NT2/D1 (cell line): ENCODE results near the gene MLXIP.

Source experiments
- DNase-seq: peaks from one replicate; pipeline ENCODE4 v3.0.0-alpha.2; 2011; ENCODE audit warnings: low read depth, low spot score
- H3K27me3 ChIP-seq: 2 replicates; pipeline ENCODE4 v1.6.0; 2011; ENCODE audit warnings: mild to moderate bottlenecking; ENCODE audit not compliant: insufficient read length, insufficient read depth
- H3K36me3 ChIP-seq: 2 replicates; pipeline ENCODE4 v1.6.1; 2011; ENCODE audit warnings: mild to moderate bottlenecking, low read length, mixed read lengths; ENCODE audit not compliant: insufficient read depth, insufficient read length
- H3K4me1 ChIP-seq: 2 replicates; pipeline ENCODE4 v1.5.1; 2011; ENCODE audit not compliant: insufficient read depth, insufficient read length
- H3K4me3 ChIP-seq: 2 replicates; pipeline ENCODE4 v1.5.1; 2011; ENCODE audit warnings: low read depth; ENCODE audit not compliant: insufficient read length
- H3K9ac ChIP-seq: 2 replicates; pipeline ENCODE4 v1.6.0; 2011; ENCODE audit warnings: low read depth; ENCODE audit not compliant: insufficient read length
- H3K9me3 ChIP-seq: 2 replicates; pipeline ENCODE4 v1.5.1; 2011; ENCODE audit warnings: mild to moderate bottlenecking, low read length; ENCODE audit not compliant: insufficient read depth
- SUZ12 ChIP-seq: IDR thresholded peaks from 2 replicates; pipeline ENCODE4 v1.6.1; 2011; ENCODE audit not compliant: insufficient read length, insufficient read depth; ENCODE audit errors: extremely low read depth
- YY1 ChIP-seq: IDR thresholded peaks from 2 replicates; pipeline ENCODE4 v1.6.1; 2011; ENCODE audit not compliant: insufficient read length, insufficient read depth
- ZNF274 ChIP-seq: IDR thresholded peaks from 2 replicates; pipeline ENCODE4 v1.6.1; 2011; ENCODE audit warnings: mild to moderate bottlenecking, low read depth, low read length

The MLXIP gene

DNA sequence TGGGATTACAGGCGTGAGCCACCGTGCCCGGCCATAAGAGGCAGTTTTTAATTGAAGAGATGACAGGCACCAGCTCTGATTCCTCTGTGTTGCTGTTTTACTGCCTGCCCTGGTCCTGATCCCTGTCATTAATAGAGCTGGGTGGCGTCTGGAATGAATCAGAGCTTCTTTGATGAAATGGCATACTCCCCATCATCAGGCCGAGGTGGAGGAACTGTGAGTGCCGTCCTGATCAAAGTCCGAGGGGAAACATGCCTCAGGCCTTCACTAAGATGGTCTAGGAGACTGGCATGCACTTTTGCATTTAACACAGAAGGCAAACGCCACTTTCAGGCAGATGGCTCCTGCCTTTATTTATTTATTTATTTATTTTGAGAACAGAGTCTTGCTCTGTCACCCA is 61.4 kb downstream of the MLXIP start:
- Histone ChIP-seq H3K9me3 (peaks cover 58% of the 10 kb centered on the region), H3K36me3 (peaks cover 89% of the 10 kb centered on the region), H3K27me3 (no peaks in the 10 kb centered on the region), H3K9ac (no peak overlapping the region), H3K4me1 (peaks cover 7% of the 10 kb centered on the region), H3K4me3 (no peak overlapping the region)
- no peak for TF ChIP-seq SUZ12
- DNase-seq: no peak

DNA sequence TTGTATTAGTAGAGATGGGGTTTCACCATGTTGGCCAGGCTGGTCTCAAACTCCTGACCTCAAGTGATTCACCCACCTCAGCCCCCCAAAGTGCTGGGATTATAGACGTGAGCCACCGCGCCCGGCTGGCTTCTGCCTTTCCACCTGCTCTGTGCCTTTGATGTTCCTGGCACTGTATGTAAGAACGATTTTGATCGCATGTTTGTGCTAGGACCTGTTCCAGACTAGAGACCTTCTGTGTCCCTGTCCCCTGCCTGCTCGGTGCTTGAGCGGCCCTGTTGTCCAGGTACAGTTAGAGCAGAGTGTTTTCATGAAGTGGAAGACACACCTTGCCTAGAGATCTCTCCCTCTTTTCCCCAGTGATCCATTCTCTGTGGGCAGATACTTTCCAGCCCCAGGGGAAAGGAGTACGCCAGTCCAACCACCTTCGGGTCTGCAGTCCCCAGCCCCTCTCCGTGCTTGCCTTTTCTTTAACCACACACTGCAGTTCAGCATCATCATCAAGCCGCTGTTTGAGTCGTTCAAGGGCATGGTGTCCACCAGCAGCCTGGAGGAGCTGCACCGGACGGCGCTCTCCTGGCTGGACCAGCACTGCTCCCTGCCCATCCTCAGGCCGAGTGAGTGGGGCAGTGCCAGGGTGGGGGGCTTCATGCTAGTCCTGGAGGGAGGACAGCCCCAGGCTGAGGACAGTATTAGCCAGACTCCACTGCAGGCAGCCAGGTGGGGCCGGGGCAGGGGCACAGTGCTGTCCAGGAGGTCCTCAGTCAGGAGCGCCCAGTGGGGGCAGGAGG is 62.1 kb downstream of the MLXIP start:
- H3K9me3 ChIP-seq: peaks cover 65% of the 10 kb centered on the region
- H3K36me3 ChIP-seq: peaks cover 86% of the 10 kb centered on the region
- no peaks in the 10 kb centered on the region for H3K27me3 ChIP-seq
- H3K4me1 ChIP-seq: peaks cover 7% of the 10 kb centered on the region
- no peak for TF ChIP-seq SUZ12
- TF ChIP-seq ZNF274: no peak
- TF ChIP-seq YY1: no peak
- no peak for DNase-seq
- H3K4me3 ChIP-seq: no peak overlapping the region
- no peak overlapping the region for H3K9ac ChIP-seq

DNA sequence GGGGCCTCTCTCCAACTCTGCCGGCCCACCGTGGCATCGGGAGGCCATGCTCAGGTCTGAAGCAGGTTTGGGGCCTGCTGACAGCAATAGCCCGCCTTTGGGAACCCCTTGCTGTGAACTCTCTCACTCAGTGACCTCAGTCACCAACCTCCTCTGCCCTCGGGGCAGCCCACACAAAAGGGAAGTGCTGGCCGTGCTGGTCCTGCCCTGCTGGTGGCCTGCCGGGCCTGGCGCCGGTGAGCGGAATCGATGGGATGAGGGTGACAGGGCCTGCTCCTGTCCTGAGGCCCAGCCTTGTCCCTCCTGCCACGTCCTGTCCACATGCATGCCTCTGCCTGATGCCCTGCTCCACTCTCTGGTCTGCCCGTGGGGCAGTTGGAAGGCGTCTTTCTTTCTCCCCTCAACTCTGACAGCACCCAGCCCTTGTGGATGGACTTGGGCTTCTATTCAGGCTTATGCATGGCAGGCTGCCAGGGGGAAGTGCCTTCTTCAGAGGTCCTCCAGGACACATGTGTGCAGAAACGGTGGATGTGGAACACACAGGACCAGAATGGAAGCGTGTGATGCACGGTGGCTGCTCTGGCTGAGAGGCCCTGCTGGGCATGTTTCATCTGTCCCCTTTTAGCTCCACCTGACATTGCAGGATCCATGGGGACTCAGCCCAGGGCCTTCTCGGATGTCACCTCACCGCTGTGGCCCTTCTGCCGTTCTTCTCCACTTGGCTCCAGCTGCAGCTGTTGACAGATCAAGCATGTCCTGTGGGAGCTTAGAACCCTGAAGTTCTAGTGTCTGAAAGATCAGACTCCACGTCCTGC is 63.6 kb downstream of the MLXIP start:
- no peak overlapping the region for H3K4me3 ChIP-seq
- peaks cover 71% of the 10 kb centered on the region for H3K9me3 ChIP-seq
- no peak overlapping the region for H3K9ac ChIP-seq
- peaks cover 4% of the 10 kb centered on the region for H3K4me1 ChIP-seq
- peaks cover 74% of the 10 kb centered on the region for H3K36me3 ChIP-seq
- no peaks in the 10 kb centered on the region for H3K27me3 ChIP-seq
- DNase-seq: no peak
- TF ChIP-seq ZNF274 (no peak), YY1 (no peak), SUZ12 (no peak)

- Histone ChIP-seq H3K9me3 (peaks cover 71% of the 10 kb centered on the region), H3K36me3 (peaks cover 67% of the 10 kb centered on the region), H3K27me3 (no peaks in the 10 kb centered on the region), H3K4me3 (no peak overlapping the region), H3K9ac (no peak overlapping the region), H3K4me1 (peaks cover 4% of the 10 kb centered on the region)
- TF ChIP-seq YY1: no peak
- TF ChIP-seq SUZ12: no peak
- no peak for TF ChIP-seq ZNF274
- DNase-seq: no peak
Measured at GRCh38 chr12:122142857-122143256, 64.3 kb downstream of the MLXIP start.

- H3K4me3 ChIP-seq: no peak overlapping the region
- DNase-seq: no peak
- TF ChIP-seq ZNF274: no peak
- TF ChIP-seq YY1: no peak
- TF ChIP-seq SUZ12: no peak
- peaks cover 62% of the 10 kb centered on the region for H3K9me3 ChIP-seq
- no peak overlapping the region for H3K9ac ChIP-seq
- H3K36me3 ChIP-seq: peaks cover 48% of the 10 kb centered on the region
- H3K4me1 ChIP-seq: no peaks in the 10 kb centered on the region
- no peaks in the 10 kb centered on the region for H3K27me3 ChIP-seq
Measured at GRCh38 chr12:122144885-122145284, 66.3 kb downstream of the MLXIP start.

DNA sequence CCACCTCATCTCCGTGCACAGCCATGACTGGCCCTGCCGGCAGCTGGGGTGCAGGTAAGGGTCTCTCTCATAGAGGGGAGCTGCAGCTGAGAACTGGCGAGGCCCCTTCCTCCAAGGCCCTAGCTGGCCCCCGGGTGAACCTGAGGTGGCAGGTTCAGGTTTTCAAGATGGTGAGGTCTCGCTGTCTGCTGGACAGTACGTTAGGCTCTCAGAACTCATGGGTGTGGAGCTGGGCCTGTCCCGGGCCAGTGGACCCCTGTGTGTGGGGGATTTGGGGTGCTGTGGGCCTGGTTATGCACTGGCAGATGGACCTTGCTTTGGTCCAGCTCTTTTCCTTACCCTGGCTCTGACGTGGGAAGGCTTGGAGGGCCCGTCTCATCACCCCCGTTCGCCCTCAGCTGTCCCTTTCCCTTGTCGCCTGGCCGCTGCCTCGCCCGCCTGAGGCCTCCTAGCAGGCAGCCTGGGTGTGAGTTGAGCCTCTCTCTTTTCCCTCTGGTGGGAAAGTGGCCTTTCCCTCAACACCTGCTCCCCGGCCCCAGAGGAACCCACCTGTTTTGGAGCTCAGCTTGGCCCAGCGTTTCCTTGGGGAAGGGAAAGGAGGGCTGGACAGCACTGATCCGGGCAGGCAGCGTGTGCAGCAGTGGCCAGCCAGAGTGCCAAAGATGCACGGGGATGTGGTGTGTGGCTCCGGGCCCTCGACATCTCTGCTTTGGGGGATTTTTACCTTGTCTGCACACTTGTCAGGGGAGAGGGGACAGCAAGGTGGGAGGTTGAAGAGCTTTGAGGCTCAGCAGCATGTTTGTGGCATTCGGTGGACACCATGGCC is 67.2 kb downstream of the MLXIP start:
- no peaks in the 10 kb centered on the region for H3K27me3 ChIP-seq
- no peak overlapping the region for H3K9ac ChIP-seq
- peaks cover 55% of the 10 kb centered on the region for H3K9me3 ChIP-seq
- H3K4me3 ChIP-seq: no peak overlapping the region
- peaks cover 43% of the 10 kb centered on the region for H3K36me3 ChIP-seq
- H3K4me1 ChIP-seq: no peaks in the 10 kb centered on the region
- TF ChIP-seq YY1 (no peak), SUZ12 (no peak), ZNF274 (no peak)
- no peak for DNase-seq
